Neural cell (in vitro differentiated cells): ENCODE data around the gene RUSF1. TPM values are rescaled to one million over a fixed set of nuclear protein-coding genes. Genes with fewer than 3 reads are reported as not detected.

Experiments used
- H2AFZ ChIP-seq: fragments of 200-600, 300-800 bp; sonication (generic), shearing (Covaris generic); 2 replicates; pipeline ENCODE4 v1.6.0; 2014; ENCODE audit warnings: low read depth, mild to moderate bottlenecking, antibody characterized with exemption, low read length, moderate library complexity
- H3F3A ChIP-seq: fragments of 200-600 bp; shearing (Covaris generic); 2 replicates; pipeline ENCODE4 v1.6.1; 2016; ENCODE audit warnings: mild to moderate bottlenecking, moderate library complexity, mixed read lengths, antibody characterized with exemption, low read length; ENCODE audit not compliant: insufficient read depth, poor library complexity, severe bottlenecking
- H3K27ac ChIP-seq: fragments of 200-600, 300-800 bp; sonication (generic), shearing (Covaris generic); 2 replicates; pipeline ENCODE4 v1.5.1; 2014; ENCODE audit warnings: mild to moderate bottlenecking, low read length, moderate library complexity
- H3K27me3 ChIP-seq: fragments of 300-800, 200-600 bp; sonication (generic), shearing (Covaris generic); 2 replicates; pipeline ENCODE4 v1.6.0; 2014; ENCODE audit warnings: mild to moderate bottlenecking, low read depth, low read length, moderate library complexity; ENCODE audit not compliant: insufficient read depth
- H3K36me3 ChIP-seq: fragments of 300-800, 200-600 bp; sonication (generic), shearing (Covaris generic); 2 replicates; pipeline ENCODE4 v1.5.1; 2014; ENCODE audit warnings: mild to moderate bottlenecking, antibody characterized with exemption, low read length, moderate library complexity; ENCODE audit not compliant: insufficient read depth
- H3K4me2 ChIP-seq: fragments of 300-800, 200-600 bp; sonication (generic), shearing (Covaris generic); 2 replicates; pipeline ENCODE4 v1.6.0; 2014; ENCODE audit warnings: mild to moderate bottlenecking, low read length
- H3K4me3 ChIP-seq: fragments of 300-800, 200-600 bp; sonication (generic), shearing (Covaris generic); 2 replicates; pipeline ENCODE4 v1.5.1; 2014; ENCODE audit warnings: mild to moderate bottlenecking, low read length, moderate library complexity
- H3K79me2 ChIP-seq: fragments of 200-600 bp; shearing (Covaris generic); replicated peaks from 2 replicates; pipeline ENCODE4 v1.6.0; 2014; ENCODE audit warnings: mild to moderate bottlenecking, low read length, moderate library complexity; ENCODE audit not compliant: insufficient read depth
- H3K9ac ChIP-seq: fragments of 300-800, 200-600 bp; sonication (generic), shearing (Covaris generic); 2 replicates; pipeline ENCODE4 v1.6.1; 2016; ENCODE audit warnings: mild to moderate bottlenecking, low read length, mixed read lengths
- H3K9me2 ChIP-seq: fragments of 200-600 bp; shearing (Covaris generic); 2 replicates; pipeline ENCODE4 v1.6.1; 2016; ENCODE audit warnings: mild to moderate bottlenecking, low read length, mixed read lengths; ENCODE audit not compliant: insufficient read depth
- H3K9me3 ChIP-seq: fragments of 200-600, 300-800 bp; sonication (generic), shearing (Covaris generic); 2 replicates; pipeline ENCODE4 v1.6.1; 2016; ENCODE audit warnings: mild to moderate bottlenecking, mixed run types, low read length, moderate library complexity, mixed read lengths
- H4K20me1 ChIP-seq: fragments of 200-600 bp; shearing (Covaris generic); 2 replicates; pipeline ENCODE4 v1.6.1; 2016; ENCODE audit warnings: mild to moderate bottlenecking, mixed run types; ENCODE audit not compliant: insufficient read depth
- EP300 ChIP-seq: fragments of 450-650 bp; conservative IDR thresholded peaks from 2 replicates; pipeline ENCODE4 v1.6.1; 2014; ENCODE audit warnings: antibody characterized with exemption, mild to moderate bottlenecking, moderate library complexity; ENCODE audit not compliant: poor library complexity, severe bottlenecking
- EZH2 ChIP-seq: fragments of 200-600, 300-800 bp; shearing (Covaris generic), sonication (generic); IDR thresholded peaks from 2 replicates; pipeline ENCODE4 v1.6.1; 2014; ENCODE audit warnings: antibody characterized with exemption, low read length, borderline replicate concordance, mild to moderate bottlenecking; ENCODE audit not compliant: insufficient read depth, poor library complexity, severe bottlenecking
- MXI1 ChIP-seq: fragments of 450-650 bp; conservative IDR thresholded peaks from 2 replicates; pipeline ENCODE4 v1.6.1; 2014; ENCODE audit warnings: antibody characterized with exemption, mild to moderate bottlenecking; ENCODE audit not compliant: poor library complexity, severe bottlenecking
- POLR2AphosphoS5 ChIP-seq: IDR thresholded peaks from 2 replicates; pipeline ENCODE4 v1.6.1; 2012
- RAD21 ChIP-seq: fragments of 450-650 bp; conservative IDR thresholded peaks from 2 replicates; pipeline ENCODE4 v1.6.1; 2014; ENCODE audit warnings: antibody characterized with exemption, mild to moderate bottlenecking, moderate library complexity
- SMC3 ChIP-seq: fragments of 450-650 bp; conservative IDR thresholded peaks from 2 replicates; pipeline ENCODE4 v1.6.1; 2014; ENCODE audit warnings: antibody characterized with exemption, mild to moderate bottlenecking, moderate library complexity; ENCODE audit not compliant: poor library complexity
- TAF1 ChIP-seq: IDR thresholded peaks from 2 replicates; pipeline ENCODE4 v1.6.1; 2012; ENCODE audit warnings: low read depth
- polyA plus RNA-seq: library from polyadenylated mRNA; depleted of rRNA; stranded (reverse); fragments of >200 nt; gene quantifications from 2 replicates; pipeline ENCODE4 v1.2.3, GENCODE V29; 2014
- TF ChIP-seq, protein P1 (sequence below): IDR thresholded peaks from 2 replicates; pipeline ENCODE4 v1.6.1; 2012; ENCODE audit warnings: borderline replicate concordance
- TF ChIP-seq, protein P2 (sequence below): fragments of 450-650 bp; IDR thresholded peaks from 2 replicates; pipeline ENCODE4 v1.5.1; 2014; ENCODE audit warnings: antibody characterized with exemption, mild to moderate bottlenecking, moderate library complexity; ENCODE audit not compliant: poor library complexity, severe bottlenecking

The RUSF1 gene
- polyA plus RNA-seq, 1 donor from 2014 or later = 108 TPM

DNA sequence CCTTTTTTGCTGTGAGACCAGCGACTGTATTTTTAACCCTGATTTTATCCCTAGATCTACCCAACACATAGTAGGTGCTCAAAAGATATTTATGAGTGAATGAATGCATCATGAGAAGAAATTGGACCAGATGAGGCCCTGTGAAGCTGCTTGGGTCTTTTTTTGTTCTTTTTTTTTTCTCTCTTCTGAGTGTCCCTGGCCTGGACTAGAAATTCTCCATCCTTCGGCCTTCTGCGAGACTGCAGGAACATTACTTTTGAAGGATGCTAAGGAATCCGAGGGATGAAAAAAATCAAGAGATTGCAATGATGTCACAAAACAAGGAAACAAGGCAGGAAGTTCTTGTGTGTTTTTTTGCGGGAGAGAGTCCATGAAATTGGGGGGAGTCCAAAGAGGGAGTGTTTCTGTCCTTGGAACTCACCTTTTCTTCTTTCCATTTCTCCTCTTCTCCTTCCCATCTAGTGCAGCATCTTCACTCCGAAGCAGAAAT, 560 bp upstream of the RUSF1 start:
- Histone ChIP-seq H3K27ac (peak overlapping the region; percentile 81), H3K4me2 (peak overlapping the region; percentile 70), H3F3A (no peaks in the 10 kb centered on the region), H3K36me3 (no peaks in the 10 kb centered on the region), H3K4me3 (peak overlapping the region; percentile 86), H3K9ac (peak overlapping the region; percentile 91), H3K9me3 (no peaks in the 10 kb centered on the region), H3K79me2 (peaks cover 9% of the 10 kb centered on the region), H3K27me3 (no peaks in the 10 kb centered on the region), H3K9me2 (no peaks in the 10 kb centered on the region), H4K20me1 (no peaks in the 10 kb centered on the region), H2AFZ (peak overlapping the region; percentile 47)
- TF ChIP-seq, protein P1, sequence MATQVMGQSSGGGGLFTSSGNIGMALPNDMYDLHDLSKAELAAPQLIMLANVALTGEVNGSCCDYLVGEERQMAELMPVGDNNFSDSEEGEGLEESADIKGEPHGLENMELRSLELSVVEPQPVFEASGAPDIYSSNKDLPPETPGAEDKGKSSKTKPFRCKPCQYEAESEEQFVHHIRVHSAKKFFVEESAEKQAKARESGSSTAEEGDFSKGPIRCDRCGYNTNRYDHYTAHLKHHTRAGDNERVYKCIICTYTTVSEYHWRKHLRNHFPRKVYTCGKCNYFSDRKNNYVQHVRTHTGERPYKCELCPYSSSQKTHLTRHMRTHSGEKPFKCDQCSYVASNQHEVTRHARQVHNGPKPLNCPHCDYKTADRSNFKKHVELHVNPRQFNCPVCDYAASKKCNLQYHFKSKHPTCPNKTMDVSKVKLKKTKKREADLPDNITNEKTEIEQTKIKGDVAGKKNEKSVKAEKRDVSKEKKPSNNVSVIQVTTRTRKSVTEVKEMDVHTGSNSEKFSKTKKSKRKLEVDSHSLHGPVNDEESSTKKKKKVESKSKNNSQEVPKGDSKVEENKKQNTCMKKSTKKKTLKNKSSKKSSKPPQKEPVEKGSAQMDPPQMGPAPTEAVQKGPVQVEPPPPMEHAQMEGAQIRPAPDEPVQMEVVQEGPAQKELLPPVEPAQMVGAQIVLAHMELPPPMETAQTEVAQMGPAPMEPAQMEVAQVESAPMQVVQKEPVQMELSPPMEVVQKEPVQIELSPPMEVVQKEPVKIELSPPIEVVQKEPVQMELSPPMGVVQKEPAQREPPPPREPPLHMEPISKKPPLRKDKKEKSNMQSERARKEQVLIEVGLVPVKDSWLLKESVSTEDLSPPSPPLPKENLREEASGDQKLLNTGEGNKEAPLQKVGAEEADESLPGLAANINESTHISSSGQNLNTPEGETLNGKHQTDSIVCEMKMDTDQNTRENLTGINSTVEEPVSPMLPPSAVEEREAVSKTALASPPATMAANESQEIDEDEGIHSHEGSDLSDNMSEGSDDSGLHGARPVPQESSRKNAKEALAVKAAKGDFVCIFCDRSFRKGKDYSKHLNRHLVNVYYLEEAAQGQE = no peak
- no peak for TF ChIP-seq MXI1
- no peak for TF ChIP-seq POLR2AphosphoS5
- TF ChIP-seq EP300 = no peak
- TF ChIP-seq RAD21 = no peak
- TF ChIP-seq TAF1 = no peak
- TF ChIP-seq SMC3 = no peak
- TF ChIP-seq, protein P2, sequence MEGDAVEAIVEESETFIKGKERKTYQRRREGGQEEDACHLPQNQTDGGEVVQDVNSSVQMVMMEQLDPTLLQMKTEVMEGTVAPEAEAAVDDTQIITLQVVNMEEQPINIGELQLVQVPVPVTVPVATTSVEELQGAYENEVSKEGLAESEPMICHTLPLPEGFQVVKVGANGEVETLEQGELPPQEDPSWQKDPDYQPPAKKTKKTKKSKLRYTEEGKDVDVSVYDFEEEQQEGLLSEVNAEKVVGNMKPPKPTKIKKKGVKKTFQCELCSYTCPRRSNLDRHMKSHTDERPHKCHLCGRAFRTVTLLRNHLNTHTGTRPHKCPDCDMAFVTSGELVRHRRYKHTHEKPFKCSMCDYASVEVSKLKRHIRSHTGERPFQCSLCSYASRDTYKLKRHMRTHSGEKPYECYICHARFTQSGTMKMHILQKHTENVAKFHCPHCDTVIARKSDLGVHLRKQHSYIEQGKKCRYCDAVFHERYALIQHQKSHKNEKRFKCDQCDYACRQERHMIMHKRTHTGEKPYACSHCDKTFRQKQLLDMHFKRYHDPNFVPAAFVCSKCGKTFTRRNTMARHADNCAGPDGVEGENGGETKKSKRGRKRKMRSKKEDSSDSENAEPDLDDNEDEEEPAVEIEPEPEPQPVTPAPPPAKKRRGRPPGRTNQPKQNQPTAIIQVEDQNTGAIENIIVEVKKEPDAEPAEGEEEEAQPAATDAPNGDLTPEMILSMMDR = no peak
- no peak for TF ChIP-seq EZH2

DNA sequence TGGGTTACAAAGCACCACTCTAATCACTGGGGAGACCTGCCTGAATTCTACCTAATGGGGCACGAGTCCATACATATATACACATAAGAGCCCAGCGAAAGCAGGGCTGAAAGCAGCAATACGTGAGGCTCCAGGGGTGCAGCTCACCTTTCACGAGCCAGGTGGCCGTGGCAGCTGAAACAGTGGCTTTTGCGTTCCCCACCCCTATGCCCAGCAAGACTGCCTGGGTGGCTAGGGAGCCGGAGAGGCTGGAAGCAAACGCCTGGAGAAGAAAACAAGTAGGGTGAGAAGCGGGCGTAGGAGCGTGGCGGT, 618 bp downstream of the RUSF1 start:
- Histone ChIP-seq H3K4me3 (peak overlapping the region; percentile 86), H2AFZ (peak overlapping the region; percentile 47), H3K79me2 (peaks cover 9% of the 10 kb centered on the region), H3K9ac (peak overlapping the region; percentile 91), H3F3A (no peaks in the 10 kb centered on the region), H3K4me2 (peak overlapping the region; percentile 86), H3K27ac (peak overlapping the region; percentile 81), H3K36me3 (no peaks in the 10 kb centered on the region), H3K27me3 (no peaks in the 10 kb centered on the region), H4K20me1 (no peaks in the 10 kb centered on the region), H3K9me2 (no peaks in the 10 kb centered on the region), H3K9me3 (no peaks in the 10 kb centered on the region)
- TF ChIP-seq MXI1 (no peak), EZH2 (no peak), RAD21 (no peak)
- TF ChIP-seq, protein P2 = no peak
